Measurements from ENCODE around the gene C12orf75.
A peak's percentile ranks its signal among the peaks of the same experiment; 100 is the strongest.
"Not testable (repeated sequence)": the region's sequence is repeated elsewhere in the genome, so short reads cannot be mapped to it uniquely, and the experiment has no call there.

The C12orf75 gene

DNA sequence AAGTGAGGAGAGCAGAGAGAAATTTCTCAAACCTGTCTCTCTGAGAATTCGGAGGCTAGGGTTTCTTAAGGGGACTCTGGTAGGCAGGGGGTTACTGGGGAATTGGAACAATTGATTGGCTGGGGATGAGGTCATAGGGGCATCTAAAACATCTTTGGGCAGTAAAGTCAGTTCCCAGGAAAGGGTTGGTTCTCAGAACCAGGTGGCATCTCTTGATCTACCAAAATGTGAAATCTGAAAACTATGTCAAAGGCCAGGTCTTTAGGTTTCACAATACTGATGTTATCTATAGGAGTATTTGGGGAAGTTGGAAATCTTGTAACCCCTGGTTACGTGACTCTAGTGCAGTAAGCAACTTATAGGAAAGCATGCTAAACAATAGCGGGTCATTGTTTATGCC, 6.9 kb downstream of the C12orf75 start:
- no peak for DNase-seq

DNA sequence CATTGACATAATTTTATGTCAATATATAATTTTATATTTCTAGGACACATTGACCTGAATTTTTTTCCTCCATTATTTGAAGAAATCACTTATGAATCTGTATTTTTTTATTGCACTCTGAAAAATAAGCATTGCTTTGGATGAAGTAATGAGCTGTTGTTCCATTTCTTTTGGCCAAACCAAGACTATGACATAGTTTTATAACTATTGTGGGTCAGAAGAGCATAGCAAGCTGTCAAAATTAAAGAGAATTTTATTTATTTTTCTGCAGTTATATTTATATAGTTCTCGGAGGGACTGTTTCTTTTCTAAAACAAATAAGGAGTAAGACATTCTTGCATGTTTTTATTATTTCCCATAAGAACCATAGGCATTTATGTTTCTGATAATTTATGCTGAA, 8.5 kb downstream of the C12orf75 start:
- no peak for DNase-seq

DNA sequence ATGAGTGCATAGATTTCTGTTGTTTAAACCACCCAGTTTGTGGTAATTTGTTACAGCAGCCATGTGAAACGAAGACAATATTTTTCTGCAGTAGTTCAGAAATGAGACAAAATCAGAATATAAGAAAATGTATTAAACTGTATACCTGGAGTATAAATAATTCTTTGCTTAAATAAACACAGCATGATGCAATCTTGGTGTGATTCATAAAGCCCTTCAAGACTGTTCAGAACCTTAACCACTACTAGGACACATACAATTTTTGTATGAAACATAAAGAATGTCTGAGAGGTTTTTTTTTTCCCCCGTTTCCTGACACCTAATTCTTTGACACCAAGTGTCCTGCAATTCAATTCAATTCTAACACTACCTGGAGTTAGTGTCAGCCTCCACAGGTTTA, 10.5 kb downstream of the C12orf75 start:
- no peak for DNase-seq

DNA sequence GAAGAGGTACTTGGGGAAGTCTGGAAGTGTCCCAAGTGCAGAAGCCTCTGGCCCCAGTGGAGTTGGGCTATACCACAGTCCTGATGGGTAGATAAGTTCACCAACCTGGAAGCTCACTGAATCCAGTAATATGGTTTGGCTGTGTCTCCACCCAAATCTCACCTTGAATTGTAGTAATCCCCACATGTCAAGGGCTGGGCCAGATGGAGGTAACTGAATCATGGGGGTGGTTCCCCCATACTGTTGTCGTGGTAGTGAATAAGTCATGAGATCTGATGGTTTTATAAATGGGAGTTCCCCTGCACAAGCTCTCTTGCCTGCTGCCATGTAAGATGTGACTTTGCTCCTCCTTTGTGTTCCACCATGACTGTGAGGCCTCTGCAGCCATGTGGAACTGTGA, 11.1 kb downstream of the C12orf75 start:
- not testable (repeated sequence) for DNase-seq

- DNase-seq, result no peak
Observed at GRCh38 chr12:105342464-105342863, 12.0 kb downstream of the C12orf75 start.

DNA sequence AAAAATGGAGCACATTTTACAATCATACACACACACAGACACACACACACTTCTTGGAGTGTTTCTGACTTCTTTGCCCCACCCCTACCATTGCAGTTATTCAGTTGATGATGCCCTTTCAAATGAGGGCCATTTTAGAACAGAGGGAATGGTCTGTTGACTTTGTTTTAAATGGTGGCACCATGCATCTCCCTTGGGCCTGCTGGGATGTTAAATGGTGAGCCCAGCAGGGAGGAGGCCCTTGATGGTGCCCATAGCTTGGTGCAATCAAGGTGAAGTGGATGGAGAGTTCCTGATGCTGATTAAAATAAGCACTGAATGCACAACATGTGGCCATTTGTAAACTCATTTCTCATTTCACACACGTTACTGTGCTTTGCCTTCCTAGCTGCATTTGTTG, 13.3 kb downstream of the C12orf75 start:
- DNase-seq, result peak; percentile 75

DNA sequence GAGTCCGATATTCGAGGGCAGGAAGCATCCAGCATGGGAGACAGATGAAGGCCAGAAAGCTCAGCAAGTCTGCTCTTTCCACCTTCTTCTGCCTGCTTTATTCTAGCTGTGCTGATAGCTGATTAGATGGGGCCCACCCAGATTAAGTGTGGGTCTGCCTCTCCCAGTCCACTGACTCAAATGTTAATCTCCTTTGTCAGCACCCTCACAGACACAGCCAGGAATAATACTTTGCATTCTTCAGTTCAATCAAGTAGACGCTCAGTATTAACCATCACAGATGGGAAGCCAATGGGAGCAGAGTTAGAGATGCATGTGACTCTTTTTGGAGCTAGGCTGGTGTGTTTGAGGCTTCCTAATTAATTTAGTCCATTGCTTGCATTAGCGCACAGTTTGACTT, 17.0 kb downstream of the C12orf75 start:
- DNase-seq, result no peak

DNA sequence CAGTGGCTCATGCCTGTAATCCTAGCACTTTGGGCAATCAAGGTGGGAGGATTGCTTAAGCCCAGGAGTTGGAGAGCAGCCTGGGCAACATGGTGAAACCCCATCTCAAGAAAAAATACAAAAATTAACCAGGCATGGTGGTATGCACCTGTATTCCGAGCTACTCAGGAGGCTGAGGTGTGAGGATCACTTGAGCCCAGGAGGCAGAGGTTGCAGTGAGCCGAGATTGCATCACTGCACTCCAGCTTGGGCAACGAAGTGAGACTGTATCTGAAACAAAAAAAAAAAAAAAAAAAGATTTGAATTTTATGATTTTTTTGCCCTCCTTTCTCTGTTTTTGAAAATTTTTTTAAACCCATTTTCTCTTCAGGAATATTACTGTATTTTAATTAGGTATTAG, 17.7 kb downstream of the C12orf75 start:
- DNase-seq, result no peak

DNA sequence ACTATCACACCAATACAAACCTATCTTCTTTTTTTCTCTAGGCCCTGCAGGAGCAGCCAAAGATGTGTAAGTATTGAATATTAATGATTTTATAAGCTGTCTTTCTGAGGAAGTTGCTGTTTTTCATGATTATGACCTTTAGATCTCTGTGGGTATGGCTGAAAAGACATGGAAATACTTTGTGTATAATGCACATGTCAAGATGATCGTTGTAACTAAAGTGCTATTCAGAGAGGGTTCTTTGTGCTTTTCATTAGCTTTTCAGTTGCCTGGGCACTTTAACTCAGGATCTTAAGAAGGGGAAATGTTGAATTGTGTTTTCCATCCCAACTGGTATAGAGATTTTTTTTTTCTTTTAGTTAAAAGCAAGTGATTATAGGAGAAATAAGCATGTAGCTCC, 18.1 kb downstream of the C12orf75 start:
- no peak for DNase-seq

- no peak for DNase-seq
Observed at GRCh38 chr12:105349138-105349537, 18.6 kb downstream of the C12orf75 start.

GRCh38 chr12:105351523-105351922, 21.0 kb downstream of the C12orf75 start:
- no peak for DNase-seq

- no peak for DNase-seq
Observed at GRCh38 chr12:105352052-105352451, 21.6 kb downstream of the C12orf75 start.

DNA sequence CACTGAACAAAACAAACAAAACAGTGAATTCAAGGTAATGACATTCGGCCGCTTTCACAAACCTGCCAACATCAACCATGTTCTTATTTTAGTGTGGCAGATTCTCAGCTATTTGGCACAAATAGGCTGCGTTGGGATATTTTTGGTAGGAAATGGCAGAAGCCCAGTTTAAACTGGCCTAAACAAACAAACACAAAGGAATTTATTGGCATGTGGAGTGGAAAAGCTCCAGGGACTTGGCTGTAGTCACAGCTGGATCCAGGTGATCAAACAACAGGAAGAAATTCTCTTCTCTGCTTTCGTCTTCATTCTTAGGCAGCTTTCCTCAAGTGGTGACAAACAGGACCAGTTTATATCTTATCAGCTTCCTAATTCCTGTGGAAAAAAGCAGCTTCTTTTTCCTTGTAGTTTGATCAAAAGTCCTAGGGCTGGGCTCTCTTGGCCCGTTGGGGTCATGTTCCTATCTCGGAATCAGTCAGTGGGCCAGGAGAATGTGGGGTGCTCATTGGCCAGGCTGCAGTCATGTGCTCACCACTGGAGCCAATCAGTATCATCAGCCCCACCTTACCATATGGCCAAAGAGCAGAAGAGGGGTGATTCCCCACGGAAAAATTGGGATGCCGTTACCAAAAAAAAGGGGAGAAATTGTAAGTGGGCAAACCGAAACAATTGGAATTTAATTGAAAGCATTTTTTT, 22.6 kb downstream of the C12orf75 start:
- no peak for DNase-seq

GRCh38 chr12:105355752-105356151, 25.3 kb downstream of the C12orf75 start:
- no peak for DNase-seq

DNA sequence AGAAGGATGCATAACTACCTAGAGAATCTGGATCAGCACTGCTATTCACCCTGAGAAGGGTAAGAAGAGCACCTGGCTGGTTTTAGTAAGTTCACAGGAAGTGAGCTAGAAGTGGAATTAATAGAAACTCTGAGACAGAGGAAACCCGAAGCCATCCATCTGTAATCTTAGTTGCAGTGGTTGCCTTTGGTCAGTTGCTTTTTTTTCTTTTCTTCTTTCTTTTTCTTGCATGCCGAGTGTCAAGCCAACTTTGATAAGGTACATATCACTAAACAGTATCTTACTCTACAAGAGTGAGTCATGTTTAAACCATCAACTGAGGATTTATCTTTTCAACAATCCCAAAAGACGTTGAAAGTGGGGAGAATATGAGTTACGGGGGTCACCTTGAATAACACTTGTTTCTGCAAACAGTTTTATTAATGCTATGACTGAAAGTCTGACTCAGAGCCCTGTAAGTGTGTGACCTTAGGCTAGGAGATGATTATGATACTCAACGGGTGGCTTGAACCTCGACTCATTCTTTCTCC, 26.7 kb downstream of the C12orf75 start:
- DNase-seq, result no peak

DNA sequence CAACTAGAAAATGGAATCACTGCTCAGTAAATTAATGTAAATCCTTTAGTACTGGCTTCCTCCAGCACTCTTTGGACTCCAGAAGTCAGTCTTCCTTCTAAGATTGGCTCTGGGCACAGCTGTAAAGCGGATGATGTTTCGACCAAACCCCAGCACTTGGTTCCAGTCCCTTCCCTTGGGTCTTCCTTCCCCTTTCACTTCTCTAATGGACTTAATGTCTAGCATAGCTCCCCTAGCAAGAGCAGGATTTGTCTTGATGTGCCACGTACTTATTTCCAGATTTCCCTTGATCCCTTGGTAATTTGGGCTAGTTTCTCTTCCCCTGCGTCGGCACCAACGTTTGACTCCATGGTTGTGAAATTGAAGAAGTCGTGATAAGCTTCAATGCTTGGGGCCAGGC, 28.3 kb downstream of the C12orf75 start:
- no peak for DNase-seq

GRCh38 chr12:105359856-105360255, 29.4 kb downstream of the C12orf75 start:
- no peak for DNase-seq

DNA sequence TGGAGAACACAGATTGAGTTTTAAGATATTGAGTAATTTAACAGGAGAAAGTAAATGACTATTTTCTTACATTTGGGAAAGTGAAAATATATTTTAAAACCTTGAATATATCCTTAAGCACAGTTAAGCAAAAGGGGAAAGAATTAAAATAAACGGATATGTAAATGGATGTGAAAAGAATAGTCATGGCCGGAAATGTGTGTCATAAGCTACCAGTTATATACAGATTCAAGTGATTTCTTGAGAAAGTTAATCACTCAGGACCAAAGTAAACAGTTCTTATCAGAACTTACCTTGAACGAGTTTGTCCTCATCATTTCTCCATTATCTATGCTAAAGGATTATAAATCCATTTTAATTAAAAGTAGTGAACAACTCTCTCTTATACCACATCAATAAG, 33.4 kb downstream of the C12orf75 start:
- DNase-seq, result no peak

- no peak for DNase-seq
Observed at GRCh38 chr12:105365231-105365630, 34.7 kb downstream of the C12orf75 start.

DNA sequence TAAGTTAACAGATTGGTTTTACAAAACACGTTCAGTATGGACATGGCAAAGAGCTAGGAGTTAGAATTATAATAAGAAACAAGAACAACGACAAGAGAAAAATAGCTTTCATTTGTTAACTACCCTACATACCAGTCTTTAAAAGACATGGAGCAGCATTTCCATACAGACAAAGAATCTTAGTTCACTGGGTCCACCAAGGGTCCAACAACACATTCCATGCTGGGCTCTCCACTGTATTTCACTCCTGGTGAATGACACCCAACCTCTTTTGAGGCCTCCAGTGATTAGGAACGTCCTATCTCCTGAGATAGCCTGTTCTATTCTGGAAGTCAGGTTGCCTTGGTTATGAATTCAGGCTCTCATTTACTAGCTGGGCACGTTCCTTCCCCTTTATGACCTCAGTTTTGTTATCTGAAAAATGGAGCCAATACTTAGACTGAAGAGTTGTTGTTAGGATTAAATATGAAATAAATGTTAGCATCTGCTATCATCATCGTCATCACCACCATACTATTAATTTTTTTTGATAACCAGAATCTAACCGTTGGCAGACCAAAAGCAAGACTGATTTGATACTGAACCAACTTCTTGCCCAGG, 37.7 kb downstream of the C12orf75 start:
- no peak for DNase-seq

GRCh38 chr12:105369014-105369413, 38.5 kb downstream of the C12orf75 start:
- no peak for DNase-seq

- DNase-seq, result no peak
Observed at GRCh38 chr12:105374303-105374702, 43.8 kb downstream of the C12orf75 start.

DNA sequence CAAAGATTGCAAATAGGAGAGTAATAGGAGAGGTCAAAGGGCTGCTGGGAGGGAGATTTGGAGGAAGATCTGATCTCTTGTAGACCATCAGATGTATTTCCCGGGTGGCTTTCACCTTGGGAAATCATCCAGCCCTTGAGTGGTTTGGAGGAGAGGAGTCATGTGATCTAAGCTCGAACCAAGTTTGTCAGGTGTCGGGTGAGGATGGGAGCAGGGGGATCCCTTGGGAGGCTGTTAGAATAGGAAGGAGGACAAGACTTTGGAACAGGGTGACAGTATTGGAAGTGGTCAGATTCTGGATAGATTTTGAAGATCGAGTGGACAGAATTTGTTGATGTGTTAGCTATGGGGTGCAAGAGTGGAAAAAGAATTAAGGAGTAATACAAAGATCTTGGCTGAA, 46.6 kb downstream of the C12orf75 start:
- DNase-seq, result no peak

- DNase-seq, result no peak
Observed at GRCh38 chr12:105378911-105379310, 48.4 kb downstream of the C12orf75 start.
